ENCODE data around the gene RFTN1.

GRCh38 chr3:16300881-16301359, 212.6 kb downstream of the RFTN1 start:
- TF ChIP-seq CTCF (conservative IDR thresholded peaks at IDR 0.05; ENCODE audit: low read length) (no peak), EZH2phosphoT487 (IDR thresholded peaks at IDR 0.05; ENCODE audit: borderline replicate concordance, low read depth, low read length) (no peak)

Measured in OCI-LY7 (cell line).